ENCODE measurements around the gene F13A1.

F13A1 gene

DNA sequence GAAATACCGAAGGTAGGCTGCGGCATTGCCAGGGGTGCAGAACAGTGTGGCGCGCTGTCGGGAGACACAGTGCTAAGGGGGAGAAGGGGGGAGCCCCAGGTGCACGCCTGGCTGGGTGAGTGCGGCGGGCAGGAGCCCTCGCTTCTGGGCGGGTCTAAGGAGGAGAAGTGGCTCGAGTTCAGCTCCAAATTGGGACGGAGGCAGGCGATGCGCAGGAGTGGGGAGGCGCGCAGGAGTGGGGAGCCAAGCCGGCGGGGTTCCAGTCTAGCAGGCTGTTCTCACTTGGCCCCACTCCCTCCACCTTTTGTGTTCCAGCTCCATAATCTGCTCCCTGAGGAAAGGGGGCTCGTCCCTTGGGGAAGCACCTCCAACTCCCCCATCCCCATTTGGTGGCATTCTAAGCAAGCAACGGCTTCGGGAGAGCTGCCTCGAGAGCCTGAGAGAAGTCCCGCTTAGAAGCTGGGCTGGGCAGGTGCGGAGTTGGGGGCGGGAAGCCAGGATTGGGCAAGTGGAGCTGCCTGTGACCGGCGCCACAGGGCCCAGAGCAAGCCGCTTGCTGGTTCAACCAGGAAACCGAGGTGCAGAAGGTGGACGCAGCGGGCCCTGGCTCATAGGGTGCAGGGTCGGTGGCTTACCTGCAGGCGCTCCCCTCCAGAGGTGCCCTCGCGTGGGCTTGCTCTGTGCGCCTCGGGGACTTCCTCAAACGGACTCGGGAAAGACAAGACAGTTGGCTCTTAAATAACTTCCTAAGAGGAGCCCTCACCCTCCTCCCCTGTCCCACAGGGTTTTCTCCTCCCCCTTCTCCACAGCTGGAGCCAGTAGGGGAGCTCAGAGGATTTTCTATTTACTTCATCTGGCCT is at the start of gene F13A1:
TSS of gene F13A1 (minus strand) at position 711 of the 860 bp plus-strand sequence. CDS start 1,998 bp downstream, outside the sequence.
- no peak for DNase-seq

DNA sequence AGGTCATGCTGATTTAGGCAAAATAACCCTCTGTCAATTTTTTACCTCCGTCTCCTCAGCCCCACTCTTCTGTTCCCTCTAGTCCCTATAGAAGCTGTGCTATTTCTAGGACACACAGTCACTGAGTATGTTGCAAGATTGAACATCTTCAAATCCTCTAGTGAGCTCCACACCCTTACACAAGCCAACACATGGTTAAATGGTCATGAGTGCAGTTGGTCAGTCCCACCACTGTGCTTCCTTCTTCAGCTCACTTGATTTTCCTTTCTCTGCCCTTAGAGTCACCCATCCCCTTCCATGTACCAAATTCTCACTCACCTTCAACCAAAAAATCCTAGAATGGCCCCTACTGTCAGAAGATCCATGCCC is 48.2 kb upstream of the F13A1 start:
- no peak for DNase-seq

DNA sequence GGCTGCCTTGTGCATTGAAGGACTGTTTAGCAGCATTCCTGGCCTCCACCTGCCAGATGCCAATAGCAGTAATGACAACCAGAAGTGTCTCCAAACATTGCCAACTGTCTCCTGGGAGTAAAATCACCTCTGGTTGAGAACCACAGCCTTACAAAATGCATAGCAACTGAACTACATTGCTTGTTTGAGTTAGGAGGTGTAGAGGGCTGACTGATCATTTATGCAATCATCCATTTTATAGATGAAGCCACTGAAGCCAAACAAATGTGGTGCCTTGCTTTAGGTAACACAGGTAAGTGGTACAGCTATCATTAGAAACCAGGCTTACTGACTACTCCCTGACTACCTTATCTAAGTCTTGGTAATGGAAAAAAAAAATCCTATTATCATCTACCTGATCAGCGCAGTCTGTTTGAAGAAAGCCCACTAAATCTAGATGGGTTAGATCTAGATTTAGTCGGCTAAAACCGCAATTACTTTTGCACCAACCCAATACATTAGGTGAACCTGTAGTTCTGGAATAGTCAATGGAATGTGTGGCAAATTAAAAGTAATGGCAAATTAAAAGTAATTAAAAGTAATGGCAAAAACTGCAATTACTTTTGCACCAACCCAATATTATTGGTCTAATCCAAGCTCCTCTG is 47.7 kb upstream of the F13A1 start:
- no peak for DNase-seq

DNA sequence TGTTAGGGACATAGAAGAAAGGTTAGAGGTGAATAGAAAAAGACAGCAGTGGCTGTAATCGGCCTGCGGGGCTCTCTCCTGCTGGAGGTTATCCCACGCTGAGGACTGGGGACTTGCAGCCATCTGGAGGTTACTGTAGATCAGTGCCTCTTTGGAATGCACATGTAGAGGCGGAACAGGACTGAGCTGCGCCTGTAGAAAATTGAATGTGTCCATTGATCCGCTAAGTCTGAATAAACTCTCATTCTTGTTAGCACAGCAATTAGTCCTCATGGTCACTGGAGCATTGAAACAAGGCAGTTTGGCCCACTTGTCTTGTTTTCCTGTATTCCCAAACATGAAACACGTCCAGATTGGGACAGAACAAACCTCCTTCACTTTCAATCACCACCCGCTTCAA is 46.3 kb upstream of the F13A1 start:
- DNase-seq: no peak

DNA sequence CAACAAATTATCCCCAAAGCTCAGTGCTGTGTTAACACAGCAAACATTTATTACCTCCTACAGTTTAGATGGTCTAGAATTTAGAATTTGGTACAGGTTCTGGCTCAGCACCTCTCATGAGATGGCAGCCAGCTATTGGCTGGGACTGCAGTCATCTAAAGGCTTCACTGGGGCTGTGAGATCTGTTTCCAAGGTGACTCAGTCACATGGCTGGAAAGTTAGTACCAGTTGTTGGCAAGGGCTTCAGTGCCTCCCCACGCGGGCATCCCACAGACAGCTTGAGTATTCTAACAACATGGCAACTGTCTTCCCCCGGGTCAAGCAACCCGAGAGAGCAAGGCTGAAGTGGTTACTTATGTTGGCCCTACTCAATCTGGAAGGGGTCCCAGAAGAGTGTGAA is 44.8 kb upstream of the F13A1 start:
- DNase-seq: no peak

DNA sequence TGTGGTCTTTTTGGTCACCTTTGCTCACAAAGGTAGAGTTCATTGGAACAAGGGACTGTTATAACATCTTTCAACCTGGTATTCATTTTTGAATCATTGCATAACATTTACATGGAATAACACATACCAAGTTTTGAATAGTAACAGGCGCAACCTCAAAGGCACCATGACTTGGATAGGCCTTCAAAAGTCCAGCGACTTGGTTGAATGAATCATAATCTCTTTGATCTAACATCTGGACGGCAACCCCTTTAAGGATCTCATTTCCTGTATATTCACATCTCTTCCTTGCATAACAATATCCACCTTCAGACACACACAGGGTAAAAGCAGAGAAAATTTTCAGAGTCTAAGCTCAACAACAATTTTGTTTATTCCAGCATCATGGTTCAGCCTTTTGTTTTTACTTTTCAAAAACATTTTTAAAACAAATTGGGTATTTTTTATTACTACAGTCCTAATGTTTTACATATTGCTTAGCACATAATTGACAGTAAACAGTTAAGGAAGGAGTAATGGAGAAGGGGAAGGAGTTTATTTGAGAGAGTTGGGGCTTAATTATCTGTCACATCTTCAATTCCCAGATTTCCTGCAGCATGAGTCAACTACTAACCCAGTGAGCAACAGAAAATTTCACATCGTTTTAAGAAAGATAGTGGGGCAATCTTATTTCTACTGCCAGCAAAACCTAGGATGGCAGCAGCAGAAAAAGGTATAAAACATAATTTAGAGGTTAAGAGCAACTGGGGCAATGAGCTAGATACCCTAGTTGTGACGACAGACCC is 41.8 kb upstream of the F13A1 start:
- DNase-seq: no peak

DNA sequence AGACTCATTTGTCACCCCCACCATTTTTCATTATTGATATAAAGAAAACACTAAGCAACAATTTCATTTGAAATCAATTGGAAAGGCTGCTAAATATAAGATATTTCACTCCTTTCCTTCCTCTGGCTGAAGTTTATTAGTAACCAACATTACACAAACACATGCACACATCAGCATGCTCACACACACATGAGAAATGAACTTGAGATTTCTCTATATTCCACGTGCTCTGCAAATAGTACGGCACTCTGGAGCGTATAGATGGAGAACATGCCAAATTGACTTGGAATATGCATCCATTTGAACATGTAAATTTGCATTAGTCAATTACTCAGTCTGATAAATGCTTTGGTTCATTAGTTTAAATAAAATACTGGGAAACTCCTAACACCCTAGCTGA is 37.1 kb upstream of the F13A1 start:
- DNase-seq: no peak

DNA sequence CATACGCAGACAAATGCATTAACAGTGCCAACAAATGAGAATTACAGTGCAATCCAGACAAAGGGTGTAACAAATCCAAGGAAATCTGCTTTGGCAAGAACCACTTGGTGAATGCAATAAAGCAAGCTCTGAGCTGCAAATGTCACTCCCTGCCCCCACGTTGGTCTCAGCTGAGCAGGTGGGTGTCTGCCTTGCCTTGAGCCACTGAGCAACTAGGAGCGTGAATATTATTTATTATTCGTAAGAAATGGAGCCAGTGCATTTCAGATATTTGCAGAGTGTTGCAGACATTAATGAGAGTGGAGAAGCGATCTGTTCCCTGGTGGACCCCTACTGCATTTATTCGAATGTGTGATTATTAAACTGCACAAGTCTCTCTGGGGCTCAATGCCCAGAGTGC is 36.6 kb upstream of the F13A1 start:
- DNase-seq: no peak

DNA sequence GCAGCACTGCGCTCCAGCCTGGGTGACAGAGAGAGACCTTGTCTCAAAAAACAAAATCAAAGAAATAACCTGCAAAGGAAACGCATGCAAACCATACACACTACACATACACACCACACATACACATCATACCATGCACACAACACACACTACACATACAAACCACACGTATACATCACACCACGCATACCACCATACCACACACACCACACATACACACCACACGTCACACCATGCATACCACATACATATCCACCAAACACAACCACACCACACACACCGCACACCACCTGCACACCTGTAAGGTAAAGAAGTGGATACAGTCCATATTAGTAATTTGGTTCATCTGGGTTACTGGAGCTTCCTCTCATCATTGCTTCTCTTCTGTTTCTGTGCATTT is 32.3 kb upstream of the F13A1 start:
- no peak for DNase-seq

DNA sequence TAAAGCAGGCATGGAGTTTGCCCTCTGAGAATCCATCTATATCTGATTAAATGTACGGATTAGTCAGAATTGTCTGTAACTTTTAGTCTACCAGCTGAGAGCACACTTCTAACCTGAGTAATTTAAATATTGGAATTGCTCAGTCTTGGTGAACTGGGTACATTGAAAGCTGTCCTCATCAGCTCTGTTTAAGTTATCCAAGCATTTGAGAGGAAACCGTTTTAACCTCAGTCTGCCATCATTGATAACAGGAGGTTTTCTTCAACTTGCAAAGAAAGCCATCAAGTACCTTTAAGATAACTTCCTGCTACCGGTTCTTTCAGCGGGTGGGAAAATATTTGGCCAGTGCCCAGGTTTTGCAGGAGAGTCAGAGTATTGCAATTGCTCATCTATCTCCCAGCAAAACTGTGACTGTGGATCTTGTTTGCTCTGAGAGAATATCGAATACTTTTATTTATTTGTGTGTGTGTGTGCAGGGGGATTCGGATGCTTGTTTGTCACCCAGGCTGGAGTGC is 31.1 kb upstream of the F13A1 start:
- no peak for DNase-seq

DNA sequence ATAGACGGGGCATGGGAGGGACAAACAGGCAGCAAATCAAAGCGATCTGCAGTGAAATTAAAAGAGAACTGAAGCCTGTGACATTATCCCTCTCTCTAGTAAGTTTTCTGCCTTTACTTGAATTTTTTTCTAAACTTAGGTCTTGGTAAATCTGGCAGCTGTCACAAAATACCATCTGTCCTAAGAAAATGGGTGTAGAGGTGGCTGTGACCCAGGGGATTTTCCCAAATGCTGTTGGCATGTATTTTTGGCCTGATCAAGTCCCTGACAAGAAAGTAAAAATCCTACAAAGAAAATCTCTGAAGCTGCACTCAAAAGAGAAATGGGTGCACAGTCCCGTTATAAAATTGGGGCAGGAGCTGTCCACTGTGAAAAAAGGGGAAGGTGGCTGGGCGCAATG is 30.2 kb upstream of the F13A1 start:
- no peak for DNase-seq

DNA sequence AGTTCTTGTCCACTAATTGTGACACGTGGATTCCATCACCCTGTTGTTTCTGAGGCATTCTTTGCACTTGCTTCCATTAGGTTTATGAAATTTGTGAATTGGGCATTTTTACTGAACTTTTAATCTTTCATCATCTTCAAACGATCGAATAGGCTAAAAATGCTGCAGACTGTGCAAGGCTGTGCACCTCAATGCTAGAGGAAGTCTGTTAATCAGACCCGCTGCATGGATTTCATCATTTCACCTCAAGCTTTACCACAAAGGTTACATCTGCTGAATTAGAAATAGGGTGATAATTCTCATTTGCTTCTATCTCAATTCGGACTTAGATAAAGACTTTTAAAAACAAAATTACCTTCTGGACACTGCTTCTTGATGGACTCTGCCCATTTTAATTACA is 27.8 kb upstream of the F13A1 start:
- no peak for DNase-seq

DNA sequence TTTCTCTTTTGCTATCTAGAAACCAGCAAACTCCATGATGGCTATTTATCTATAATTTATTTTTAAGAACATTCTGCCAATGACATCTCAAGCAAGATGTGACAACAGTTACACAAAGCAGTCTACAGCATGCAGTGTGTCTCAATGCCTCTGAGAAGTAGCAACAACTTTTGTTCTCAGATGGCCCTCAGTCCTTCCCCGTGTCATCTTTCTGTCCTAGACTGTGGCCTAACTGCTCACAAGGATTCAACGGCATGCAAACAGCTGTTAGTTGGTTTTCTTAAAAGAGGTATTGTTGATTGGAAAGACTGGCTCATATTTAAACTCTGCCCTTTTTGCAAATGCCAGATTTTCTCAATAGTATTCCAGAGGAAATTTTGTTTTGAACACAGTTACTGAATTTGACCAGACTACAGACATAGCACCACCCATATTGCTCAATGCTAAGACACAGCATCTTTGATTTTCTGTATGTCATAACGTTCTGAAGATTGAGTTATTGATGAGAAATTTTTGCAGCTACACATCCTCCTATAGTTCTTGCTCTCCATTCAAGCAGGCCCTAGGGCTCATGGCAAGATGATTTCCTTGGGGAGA is 26.1 kb upstream of the F13A1 start:
- DNase-seq: no peak

DNA sequence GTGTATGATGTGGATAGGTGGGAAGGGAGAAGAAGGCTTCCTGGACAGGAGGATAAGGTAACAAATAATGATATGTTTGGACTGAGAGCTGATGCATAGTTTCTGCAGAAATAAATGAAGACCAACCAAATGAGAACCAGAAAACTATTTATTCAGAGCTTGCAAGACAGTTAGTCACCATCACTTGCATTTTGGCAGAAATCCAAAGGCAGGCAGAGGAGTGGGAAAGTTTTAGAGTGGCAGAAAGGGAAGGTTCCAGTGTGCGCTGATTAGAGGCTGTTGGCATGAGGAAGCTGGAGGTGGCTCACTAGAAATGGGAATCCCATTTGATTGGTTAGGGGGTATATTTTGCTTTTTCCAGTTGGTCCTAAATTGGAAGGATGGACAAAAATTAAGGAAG is 13.0 kb upstream of the F13A1 start:
- DNase-seq: no peak

DNA sequence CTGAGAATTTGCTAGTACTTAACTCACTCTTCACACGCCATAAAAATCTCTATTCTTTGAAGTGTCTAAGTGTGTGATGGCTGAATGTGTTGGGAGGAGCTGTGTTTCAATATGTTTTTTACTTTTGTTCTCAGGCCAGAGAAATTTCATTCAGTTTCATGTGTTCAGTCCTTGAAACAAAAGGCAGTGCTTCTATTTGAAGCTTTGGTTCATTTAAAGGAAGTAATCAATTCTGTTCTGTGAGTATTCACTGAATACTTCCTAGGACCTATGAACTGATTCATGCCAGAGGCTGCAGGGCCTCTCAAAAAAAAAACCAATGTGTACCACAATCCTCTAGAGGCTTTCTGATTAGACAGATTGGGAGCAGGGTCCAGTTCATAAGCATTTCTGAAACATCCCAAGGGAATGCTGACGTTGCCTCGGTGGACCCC is 12.4 kb upstream of the F13A1 start:
- DNase-seq: no peak

DNA sequence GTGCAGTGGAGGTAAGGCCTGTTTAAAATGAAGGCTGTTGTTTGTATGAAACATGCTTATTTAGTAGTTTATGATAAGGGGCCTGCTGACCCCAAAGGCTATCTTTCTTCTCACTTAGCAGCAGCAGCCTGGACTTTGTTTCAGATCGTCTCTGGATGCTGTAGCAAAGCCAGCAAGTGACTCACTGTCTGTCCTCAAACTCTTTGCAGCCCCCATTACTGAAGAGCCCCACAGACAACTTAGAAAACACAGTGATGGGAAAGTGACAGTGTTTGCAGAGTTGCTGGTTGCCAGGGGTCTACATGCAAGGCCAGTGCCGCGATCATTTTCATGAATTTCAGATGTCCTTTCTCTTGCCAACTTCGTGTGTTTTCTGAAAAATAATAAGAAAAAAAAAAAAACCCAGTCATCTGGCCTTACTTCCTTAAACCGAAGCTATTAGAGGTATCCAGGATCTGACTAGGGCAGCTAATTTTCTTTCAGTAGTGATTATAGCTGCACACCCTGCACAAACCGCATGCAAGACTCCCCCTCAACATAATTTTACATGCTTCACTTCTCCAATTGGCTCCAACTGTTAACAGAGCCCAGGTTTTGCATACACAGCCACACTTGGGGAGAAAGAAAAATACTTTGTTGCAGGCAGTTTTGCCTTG is 11.6 kb upstream of the F13A1 start:
- DNase-seq: peak; percentile 46

DNA sequence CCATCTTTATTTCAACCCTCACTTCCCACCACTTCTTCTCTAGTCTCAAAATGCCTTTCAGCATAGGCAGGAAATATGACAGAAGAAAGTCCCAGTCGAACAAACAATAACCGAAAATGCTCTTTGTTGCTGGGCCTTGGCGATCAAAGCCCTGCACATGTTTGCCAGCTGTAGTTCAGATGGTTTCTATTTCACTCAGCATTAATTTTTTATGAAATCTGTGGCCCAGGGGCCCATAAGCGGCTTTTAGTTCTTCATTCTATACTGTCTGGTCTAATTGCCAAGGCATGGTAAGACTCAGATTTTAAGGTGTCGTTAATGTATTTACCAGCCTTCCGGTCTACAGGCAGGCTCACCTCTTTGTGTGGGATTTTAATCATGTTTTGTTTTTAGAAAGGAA is 10.9 kb upstream of the F13A1 start:
- no peak for DNase-seq

DNA sequence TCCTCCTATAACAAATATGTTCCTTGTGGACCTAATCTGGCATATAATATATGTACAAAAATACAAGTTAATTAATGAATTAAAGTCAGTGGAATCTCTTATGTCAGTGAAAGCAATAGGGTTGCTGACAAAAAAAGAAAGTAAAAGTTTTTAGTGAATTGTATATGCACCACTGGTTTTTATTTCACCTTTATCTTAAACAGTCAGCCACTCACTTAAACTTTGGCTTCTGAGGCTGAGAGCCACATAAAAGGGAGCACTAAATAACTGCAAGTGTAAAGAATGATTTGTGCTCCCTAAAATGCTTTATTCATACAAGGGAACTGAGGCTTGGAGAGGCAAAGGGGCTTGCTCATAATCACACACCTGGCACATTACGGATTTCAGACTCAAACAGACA is 9.9 kb upstream of the F13A1 start:
- DNase-seq: no peak

DNA sequence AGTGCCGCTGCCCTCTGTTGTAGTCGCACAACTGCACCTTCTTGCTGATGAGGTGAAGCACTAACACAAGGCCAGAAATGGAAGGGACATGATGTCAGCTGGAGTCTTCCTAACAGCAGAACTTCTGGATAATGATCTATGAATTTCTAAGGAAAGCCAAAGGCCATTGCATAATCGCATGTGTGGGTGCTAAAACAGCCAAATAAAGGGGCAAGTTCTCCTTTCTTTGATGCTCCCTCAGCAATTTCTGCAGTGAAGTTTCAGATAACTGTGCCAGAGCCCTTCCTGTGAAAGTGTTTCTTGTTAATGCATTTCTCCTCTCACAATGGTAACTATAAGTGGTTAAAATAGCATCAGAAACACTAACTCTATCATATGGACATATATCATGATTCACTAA is 8.0 kb upstream of the F13A1 start:
- DNase-seq: no peak

DNA sequence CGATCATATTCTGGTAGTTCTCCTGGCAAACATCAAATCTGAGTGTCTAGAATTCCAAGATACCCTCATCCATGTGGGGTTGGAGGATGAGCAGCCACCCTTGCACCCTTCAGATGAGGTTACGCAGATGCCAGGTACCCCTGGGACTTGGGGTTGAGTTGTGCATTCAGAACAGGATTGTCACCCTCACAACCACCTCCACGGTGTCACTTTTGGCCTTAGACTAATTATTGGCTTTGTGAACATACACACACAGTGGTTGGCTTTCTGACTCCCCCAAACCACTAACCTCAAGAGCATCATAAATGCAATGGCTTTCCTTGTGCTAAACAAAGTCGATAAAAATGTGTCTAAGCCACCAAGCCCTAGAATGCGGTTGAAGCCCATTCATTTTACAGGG is 2.9 kb upstream of the F13A1 start:
- no peak for DNase-seq

DNA sequence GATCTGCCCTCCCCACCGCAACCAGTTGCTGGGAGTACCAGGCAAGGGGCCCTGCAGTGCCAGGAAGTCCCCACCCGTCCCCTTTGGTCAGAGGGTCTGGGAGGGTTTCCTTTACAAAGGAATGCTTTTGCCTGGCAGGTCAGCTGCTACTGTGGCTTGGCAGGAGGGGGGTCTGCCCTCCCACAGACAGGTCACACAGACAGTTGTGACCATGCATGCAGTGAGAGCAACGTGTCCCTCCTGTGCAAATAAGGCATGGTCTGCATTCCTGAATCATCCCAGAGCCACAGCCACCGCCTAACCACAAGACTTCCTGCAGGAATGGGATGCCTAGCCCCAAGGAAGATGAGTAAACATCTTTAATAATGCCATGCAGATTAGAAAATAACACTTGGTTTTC is 439 bp upstream of the F13A1 start:
- DNase-seq: no peak
